Right lobe of liver (tissue), 6 donors: Measurements from ENCODE around the gene WDR48. TPM values are rescaled to one million over a fixed set of nuclear protein-coding genes. Genes with fewer than 3 reads are reported as not detected.
A peak's percentile ranks its signal among the peaks of the same experiment; 100 is the strongest.

ENCODE experiments used
- ATAC-seq, 4 donors: fragments of 200-7000 bp; cut with Tn5 transposase; one replicate each; pipeline ENCODE4 v1.9.1; 2020; ENCODE audit warnings: mild to moderate bottlenecking in 4 of 4, moderate library complexity in 4 of 4
- DNase-seq, 3 donors: peaks; one replicate each; pipeline ENCODE4 v3.0.0-alpha.2; 2020
- H3K27ac ChIP-seq, 3 donors: fragments of 200-600 bp; one replicate each; pipeline ENCODE4 v1.8.0; 2022
- H3K27me3 ChIP-seq, 2 donors: fragments of 200-600 bp; one replicate each; pipeline ENCODE4 v1.8.0; 2022
- H3K36me3 ChIP-seq, 4 donors: fragments of 200-600 bp; sonication (generic) in 1 of 4; one replicate each; pipeline versions ENCODE4 v1.5.1 to v1.8.0; 2017 to 2022; ENCODE audit warnings: control low read depth in 1 of 4
- H3K4me1 ChIP-seq, 4 donors: fragments of 200-600 bp; sonication (generic) in 1 of 4; one replicate each; pipeline versions ENCODE4 v1.5.1 to v1.8.0; 2017 to 2022; ENCODE audit warnings: control low read depth in 1 of 4
- H3K4me3 ChIP-seq, 3 donors: fragments of 200-600 bp; one replicate each; pipeline ENCODE4 v1.8.0; 2022
- H3K9me3 ChIP-seq, 4 donors: fragments of 200-600 bp; sonication (generic) in 1 of 4; one replicate each; pipeline versions ENCODE4 v1.5.1 to v1.8.0; 2017 to 2022; ENCODE audit warnings: control low read depth in 1 of 4
- CTCF ChIP-seq, 4 donors: fragments of 200-600 bp in 3 of 4; fragments of 450-650 bp in 1 of 4; IDR thresholded peaks; one replicate each; pipeline versions ENCODE4 v1.5.1 to v1.8.0; 2016 to 2022; ENCODE audit warnings: antibody characterized with exemption in 4 of 4, mild to moderate bottlenecking in 2 of 4
- POLR2A ChIP-seq: fragments of 450-650 bp; IDR thresholded peaks from one replicate; pipeline ENCODE4 v1.6.1; 2017; ENCODE audit warnings: antibody characterized with exemption, mild to moderate bottlenecking
- WGBS: methylation state at CpG from one replicate; pipeline ENCODE4 v1.1.6; 2018; ENCODE audit warnings: low coverage, low lambda C conversion rate; ENCODE audit not compliant: insufficient coverage; ENCODE audit errors: missing lambda C conversion rate; 5-methylcytosine and 5-hydroxymethylcytosine counted together
- intact Hi-C, 2 donors: fragments of 100-400 bp; cut with DNase I; formaldehyde crosslinking; loops; one replicate each; pipeline versions ENCODE4 v1.11.2 to v1.14.1; 2022
- total RNA-seq, 6 experiments: library from RNA; depleted of rRNA in 2 of 6; stranded (reverse); fragments of >200 nt in 2 of 6; fragmentation: NEBNext Ultra II Directional in 3 of 6; extraction: Animal tissue kit (Norgen Biotek cat#: 25700) in 3 of 6; gene quantifications; one replicate each; pipeline versions ENCODE4 v1.1.0 to v1.2.4, GENCODE V29; 2016 to 2023
- donor health status: DM: no; HTN: yes; CAD: no.
- donor health status: DM: no; HTN: no; CAD: no.
- donor health status: DM: no; HTN: no; CAD: no.
- donor health status: DM: no; HTN: yes; CAD: no.
- donor health status: DM: no; HTN: yes; CAD: no.

Gene WDR48
- total RNA-seq, 6 experiments from 2014 or later, result 11.3 to 21.9 (median 18.3) TPM

- no peaks in the 10 kb centered on the region for H3K9me3 ChIP-seq
- no peak for DNase-seq
- H3K27me3 ChIP-seq, result no peaks in the 10 kb centered on the region
- H3K4me1 ChIP-seq, result no peaks in the 10 kb centered on the region
- no peak for ATAC-seq
- H3K27ac ChIP-seq, result no peak overlapping the region
- intact Hi-C loops, result no loop called here
- H3K36me3 ChIP-seq, result peaks cover 6 to 37% (median 8%) of the 10 kb centered on the region in 4 donors
- TF ChIP-seq POLR2A (no peak), CTCF (IDR thresholded peaks at IDR 0.05) (peak in 1 of 4 donors; percentile 4)
- H3K4me3 ChIP-seq, result no peak overlapping the region
Measured at GRCh38 chr3:39079530-39079929, 27.7 kb downstream of the WDR48 start.

- ATAC-seq (no peak), DNase-seq (no peak)
- intact Hi-C loops, result no loop called here
- H3K4me3 ChIP-seq, result no peak overlapping the region
- no peaks in the 10 kb centered on the region for H3K4me1 ChIP-seq
- peaks cover 4 to 32% (median 6%) of the 10 kb centered on the region in 4 donors for H3K36me3 ChIP-seq
- TF ChIP-seq CTCF (IDR thresholded peaks at IDR 0.05) (no peak), POLR2A (no peak)
- H3K27me3 ChIP-seq, result no peaks in the 10 kb centered on the region
- H3K27ac ChIP-seq, result no peak overlapping the region
- H3K9me3 ChIP-seq, result no peaks in the 10 kb centered on the region
Measured at GRCh38 chr3:39080026-39080425, 28.2 kb downstream of the WDR48 start.

- Histone ChIP-seq H3K4me3 (no peak overlapping the region), H3K36me3 (peaks cover 0 to 26% (median 7%) of the 10 kb centered on the region in 4 donors), H3K4me1 (no peaks in the 10 kb centered on the region), H3K27ac (no peak overlapping the region), H3K9me3 (no peaks in the 10 kb centered on the region), H3K27me3 (no peaks in the 10 kb centered on the region)
- WGBS, result 100% methylated on average over 3 of the region's 4 CpGs
- TF ChIP-seq CTCF (IDR thresholded peaks at IDR 0.05), result no peak
- no peak for TF ChIP-seq POLR2A
- DNase-seq (no peak), ATAC-seq (no peak)
- intact Hi-C loops, result no loop called here
Measured at GRCh38 chr3:39082666-39083313, 31.0 kb downstream of the WDR48 start.

GRCh38 chr3:39086144-39086543 lies 34.3 kb downstream of the WDR48 start:
- Histone ChIP-seq H3K36me3 (peaks cover 0 to 43% (median 19%) of the 10 kb centered on the region in 4 donors), H3K27me3 (no peaks in the 10 kb centered on the region), H3K4me3 (no peak overlapping the region), H3K9me3 (no peaks in the 10 kb centered on the region), H3K27ac (no peak overlapping the region), H3K4me1 (no peaks in the 10 kb centered on the region)
- intact Hi-C loops, result no loop called here
- 84% methylated on average over 4 of the region's 4 CpGs for WGBS
- ATAC-seq, result no peak
- no peak for TF ChIP-seq CTCF (IDR thresholded peaks at IDR 0.05)
- no peak for TF ChIP-seq POLR2A
- DNase-seq, result no peak

GRCh38 chr3:39088456-39088855 lies 36.6 kb downstream of the WDR48 start:
- intact Hi-C loops, result no loop called here
- Histone ChIP-seq H3K4me1 (no peaks in the 10 kb centered on the region), H3K27ac (no peak overlapping the region), H3K27me3 (no peaks in the 10 kb centered on the region), H3K4me3 (no peak overlapping the region), H3K36me3 (peaks cover 0 to 47% (median 26%) of the 10 kb centered on the region in 4 donors), H3K9me3 (no peaks in the 10 kb centered on the region)
- WGBS, result 100% methylated on average over 3 of the region's 3 CpGs
- TF ChIP-seq CTCF (IDR thresholded peaks at IDR 0.05), result no peak
- no peak for TF ChIP-seq POLR2A
- no peak for DNase-seq
- ATAC-seq, result peak in 1 of 4 donors; percentile 12
